Mesodermal cell (in vitro differentiated cells): ENCODE results near the gene IGF2.

Experiments used
- H3K27ac ChIP-seq: 2 replicates; pipeline ENCODE4 v1.7.0; 2013; ENCODE audit warnings: mild to moderate bottlenecking, low read depth, low read length, moderate library complexity; ENCODE audit not compliant: severe bottlenecking
- H3K36me3 ChIP-seq: 2 replicates; pipeline ENCODE4 v1.7.1; 2013; ENCODE audit warnings: mild to moderate bottlenecking, low read length, moderate library complexity; ENCODE audit not compliant: control insufficient read depth, insufficient read depth
- H3K4me1 ChIP-seq: one replicate; pipeline ENCODE4 v1.7.1; 2013; ENCODE audit warnings: mild to moderate bottlenecking, low read length; ENCODE audit not compliant: insufficient read depth, control insufficient read depth, poor library complexity, severe bottlenecking
- H3K4me3 ChIP-seq: 2 replicates; pipeline ENCODE4 v1.7.0; 2013; ENCODE audit warnings: low read length, control low read depth, mild to moderate bottlenecking; ENCODE audit not compliant: insufficient read depth, poor library complexity, severe bottlenecking; ENCODE audit errors: extremely low read depth
- H3K9me3 ChIP-seq: 2 replicates; pipeline ENCODE4 v1.7.1; 2013; ENCODE audit warnings: mild to moderate bottlenecking, low read length, moderate library complexity; ENCODE audit not compliant: control insufficient read depth
- WGBS, 2 experiments: methylation state at CpG; one replicate each; pipeline ENCODE4 v1.1.5; 2013; ENCODE audit warnings: missing lambda C conversion rate in 2 of 2; ENCODE audit not compliant: insufficient coverage in 2 of 2; 5-methylcytosine and 5-hydroxymethylcytosine counted together

Gene IGF2

GRCh38 chr11:2086239-2087040, 52.7 kb downstream of the IGF2 start:
- Histone ChIP-seq H3K36me3 (no peaks in the 10 kb centered on the region), H3K27ac (no peak overlapping the region), H3K9me3 (peaks cover 12% of the 10 kb centered on the region), H3K4me1 (no peaks in the 10 kb centered on the region), H3K4me3 (no peak overlapping the region)
- 87 to 90% methylated on average over 18 to 26 of the region's 26 CpGs for WGBS, 2 experiments

GRCh38 chr11:2085251-2086066, 53.7 kb downstream of the IGF2 start:
- H3K4me1 ChIP-seq = no peaks in the 10 kb centered on the region
- H3K27ac ChIP-seq = no peak overlapping the region
- H3K9me3 ChIP-seq = peaks cover 12% of the 10 kb centered on the region
- whole genome bisulfite sequencing, 2 experiments = 88 to 93% methylated on average over 18 to 21 of the region's 24 CpGs
- no peaks in the 10 kb centered on the region for H3K36me3 ChIP-seq
- H3K4me3 ChIP-seq = no peak overlapping the region

GRCh38 chr11:2084721-2085120, 54.5 kb downstream of the IGF2 start:
- Histone ChIP-seq H3K9me3 (peaks cover 12% of the 10 kb centered on the region), H3K36me3 (no peaks in the 10 kb centered on the region), H3K4me3 (no peak overlapping the region), H3K27ac (no peak overlapping the region), H3K4me1 (no peaks in the 10 kb centered on the region)
- 91 to 97% methylated on average over 11 to 13 of the region's 13 CpGs for WGBS, 2 experiments
